ENCODE results near the gene ASB8. TPM values are rescaled to one million over a fixed set of nuclear protein-coding genes. Genes with fewer than 3 reads are reported as not detected.

ASB8 gene
- total and polyA plus RNA-seq, 2 of the 4 experiments (the other 2 are of a cell fraction), result 22.9 to 26.7 TPM

GRCh38 chr12:48176417-48176751 lies 19.1 kb upstream of the ASB8 start:
- no peak overlapping the region for H4K91ac ChIP-seq (ENCODE audit: insufficient read depth, low read depth, low read length)
- in situ Hi-C loops (cut with MboI; ENCODE audit: low sequenced_read_pairs), result no loop called here

More at GRCh38 chr12:48176417-48176751, 19.1 kb upstream of the ASB8 start:
- no peak for DNase-seq
- Histone ChIP-seq H2BK20ac (ENCODE audit: low read depth, low read length) (no peak overlapping the region), H3K4me3 (ENCODE audit: insufficient read depth, low read depth, low read length) (no peak overlapping the region), H4K8ac (ENCODE audit: low read depth in 2 of 2, low read length in 2 of 2) (no peak overlapping the region), H2AFZ (replicated peaks; ENCODE audit: low read length, poor library complexity) (no peak overlapping the region), H3K9ac (ENCODE audit: low read depth, low read length) (no peak overlapping the region), H2AK5ac (ENCODE audit: low read depth, low read length) (no peak overlapping the region), H4K20me1 (ENCODE audit: insufficient read depth, low read length) (no peaks in the 10 kb centered on the region), H3K56ac (ENCODE audit: extremely low read depth, insufficient read depth, low read length) (no peak overlapping the region), H3K18ac (ENCODE audit: low read depth, low read length) (no peak overlapping the region), H2BK5ac (ENCODE audit: low read depth, low read length, poor library complexity, severe bottlenecking) (no peak overlapping the region), H3K27ac (ENCODE audit: insufficient read depth, low read length) (no peak overlapping the region), H3K79me1 (ENCODE audit: low read depth in 1 of 2, low read length in 2 of 2) (no peaks in the 10 kb centered on the region), H3K4me1 (ENCODE audit: control insufficient read depth, insufficient read depth, low read length) (no peaks in the 10 kb centered on the region), H3K14ac (replicated peaks; ENCODE audit: low read depth, low read length) (no peak overlapping the region), H2BK120ac (ENCODE audit: low read depth, low read length) (no peak overlapping the region), H4K5ac (ENCODE audit: low read depth, low read length) (no peak overlapping the region), H3K36me3 (ENCODE audit: control insufficient read depth, insufficient read depth, low read length) (no peaks in the 10 kb centered on the region), H2BK15ac (ENCODE audit: low read depth, low read length) (no peak overlapping the region), H3K9me3 (ENCODE audit: control insufficient read depth, insufficient read depth, low read length) (no peaks in the 10 kb centered on the region), H3K4ac (ENCODE audit: low read depth, low read length) (no peak overlapping the region), H3K23ac (ENCODE audit: low read depth, low read length) (no peak overlapping the region), H3K27me3 (ENCODE audit: control insufficient read depth, insufficient read depth, low read length) (peaks cover 44% of the 10 kb centered on the region), H2AK9ac (replicated peaks; ENCODE audit: low read depth, low read length, poor library complexity) (no peak overlapping the region), H3K4me2 (ENCODE audit: low read depth, low read length) (no peak overlapping the region), H3K9me1 (ENCODE audit: insufficient read depth, low read length) (no peaks in the 10 kb centered on the region)
- CTCF ChIA-PET, result interaction anchor here (1.1 kb wide), 1 partner anchor 11 kb away, joined by 4 read pairs; no protein-coding TSS in a partner anchor
- POLR2A ChIA-PET (ENCODE audit: unreplicated experiment), result no interaction called here
- no peak for ATAC-seq (ENCODE audit: low read depth)
- BruUV-seq (replicated peaks), result no TSS peak
- no peak for TF ChIP-seq CTCF (conservative IDR thresholded peaks at IDR 0.05; ENCODE audit: low read depth, low read length)
- TF ChIP-seq MXI1 (IDR thresholded peaks at IDR 0.05; ENCODE audit: borderline replicate concordance, low read depth, low read length), result no peak
- no peak for TF ChIP-seq SMC3 (IDR thresholded peaks at IDR 0.05; ENCODE audit: low read depth, low read length)
- no peak for TF ChIP-seq RCOR1 (IDR thresholded peaks at IDR 0.05; ENCODE audit: insufficient replicate concordance, low read length)
- no peak for TF ChIP-seq RFX5 (IDR thresholded peaks at IDR 0.05; ENCODE audit: low read depth, low read length)
- intact Hi-C loops (cut with micrococcal nuclease) (no loop called here), dilution Hi-C loops (cut with HindIII; ENCODE audit: low sequenced_read_pairs, unreplicated experiment) (no loop called here)

All from IMR-90 (cell line).